ENCODE results near the gene UHMK1. TPM values are rescaled to one million over a fixed set of nuclear protein-coding genes. Genes with fewer than 3 reads are reported as not detected.
"Not testable (repeated sequence)": the region's sequence is repeated elsewhere in the genome, so short reads cannot be mapped to it uniquely, and the experiment has no call there.

UHMK1 gene, protein sequence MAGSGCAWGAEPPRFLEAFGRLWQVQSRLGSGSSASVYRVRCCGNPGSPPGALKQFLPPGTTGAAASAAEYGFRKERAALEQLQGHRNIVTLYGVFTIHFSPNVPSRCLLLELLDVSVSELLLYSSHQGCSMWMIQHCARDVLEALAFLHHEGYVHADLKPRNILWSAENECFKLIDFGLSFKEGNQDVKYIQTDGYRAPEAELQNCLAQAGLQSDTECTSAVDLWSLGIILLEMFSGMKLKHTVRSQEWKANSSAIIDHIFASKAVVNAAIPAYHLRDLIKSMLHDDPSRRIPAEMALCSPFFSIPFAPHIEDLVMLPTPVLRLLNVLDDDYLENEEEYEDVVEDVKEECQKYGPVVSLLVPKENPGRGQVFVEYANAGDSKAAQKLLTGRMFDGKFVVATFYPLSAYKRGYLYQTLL
- total RNA-seq (58.2 TPM), polyA plus RNA-seq (13.3 TPM)

DNA sequence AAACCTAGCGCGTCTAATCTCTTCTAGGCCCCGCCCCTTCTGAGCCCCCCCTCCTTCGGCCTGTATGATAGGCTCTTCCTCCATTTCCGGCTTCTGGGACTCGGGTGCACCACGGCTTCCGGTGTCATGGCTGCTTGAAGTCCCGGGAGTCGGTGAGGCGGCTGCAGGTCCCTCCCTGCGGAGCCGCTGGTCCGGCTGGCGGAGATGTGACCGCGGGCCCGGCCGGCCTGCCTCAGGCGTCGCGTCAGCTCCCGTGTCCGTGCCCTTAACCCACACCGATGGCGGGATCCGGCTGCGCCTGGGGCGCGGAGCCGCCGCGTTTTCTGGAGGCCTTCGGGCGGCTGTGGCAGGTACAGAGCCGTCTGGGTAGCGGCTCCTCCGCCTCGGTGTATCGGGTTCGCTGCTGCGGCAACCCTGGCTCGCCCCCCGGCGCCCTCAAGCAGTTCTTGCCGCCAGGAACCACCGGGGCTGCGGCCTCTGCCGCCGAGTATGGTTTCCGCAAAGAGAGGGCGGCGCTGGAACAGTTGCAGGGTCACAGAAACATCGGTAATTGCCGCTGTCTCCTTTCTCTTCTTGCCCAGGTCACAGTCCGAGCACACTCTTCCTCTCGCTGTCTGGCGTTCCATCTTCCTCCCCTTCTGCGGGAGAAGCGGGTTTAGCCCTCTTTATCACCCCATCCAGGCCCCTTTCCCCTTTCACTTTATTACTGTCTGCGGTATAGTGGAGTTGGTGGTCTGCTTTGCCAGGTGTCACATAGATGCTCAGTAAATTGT, at the start of gene UHMK1:
Gene UHMK1 (plus strand): TSS at position 96 of the 773 bp plus-strand sequence. CDS start 183 bp downstream, at position 279.
- Histone ChIP-seq H3K27ac (ENCODE audit: low read depth) (peak within 1 kb of the TSS; percentile 90), H3K4me3 (ENCODE audit: low read depth, low read length) (peak within 1 kb of the TSS; percentile 84), H3K4me1 (ENCODE audit: insufficient read depth) (no peaks in the 10 kb centered on the region), H3K36me3 (ENCODE audit: insufficient read depth) (peaks cover 1% of the 10 kb centered on the region)
- WGBS: under 1% methylated on average over 61 of the region's 61 CpGs
- peak; percentile 88 for DNase-seq (ENCODE audit: extremely low spot score)

DNA sequence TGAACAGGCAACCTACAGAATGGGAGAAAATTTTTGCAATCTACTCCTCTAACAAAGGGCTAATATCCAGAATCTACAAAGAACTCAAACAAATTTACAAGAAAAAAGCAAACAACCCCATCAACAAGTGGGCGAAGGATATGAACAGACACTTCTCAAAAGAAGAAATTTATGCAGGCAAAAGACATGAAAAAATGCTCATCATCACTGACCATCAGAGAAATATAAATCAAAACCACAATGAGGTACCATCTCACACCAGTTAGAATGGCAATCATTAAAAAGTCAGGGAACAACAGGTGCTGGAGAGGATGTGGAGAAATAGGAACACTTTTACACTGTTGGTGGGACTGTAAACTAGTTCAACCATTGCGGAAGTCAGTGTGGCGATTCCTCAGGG, 43.3 kb upstream of the UHMK1 start:
- DNase-seq (ENCODE audit: extremely low spot score); H3K4me1 ChIP-seq (ENCODE audit: insufficient read depth); H3K27ac ChIP-seq (ENCODE audit: low read depth); H3K36me3 ChIP-seq (ENCODE audit: insufficient read depth); H3K4me3 ChIP-seq (ENCODE audit: low read depth, low read length): not testable (repeated sequence)
- WGBS: 96% methylated on average over 1 of the region's 3 CpGs

DNA sequence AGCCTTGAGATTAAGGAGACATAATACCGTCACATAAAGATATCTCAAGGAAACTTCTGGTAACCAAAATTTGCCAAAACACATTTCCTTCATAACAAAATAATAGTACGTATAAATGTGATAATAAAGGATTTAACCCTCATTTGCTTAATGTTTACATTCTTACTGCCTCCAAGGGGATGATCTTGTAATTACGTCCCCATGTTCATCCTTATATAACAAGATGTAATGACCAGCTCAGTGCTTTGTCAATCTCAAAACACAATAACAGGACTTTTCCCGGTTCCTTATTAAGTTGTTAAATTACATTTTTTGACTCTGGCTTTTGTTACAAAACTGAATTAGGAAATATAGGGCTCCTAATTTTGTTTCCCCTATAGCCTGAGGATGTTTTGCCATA, 41.3 kb upstream of the UHMK1 start:
- Histone ChIP-seq H3K4me1 (ENCODE audit: insufficient read depth) (no peaks in the 10 kb centered on the region), H3K27ac (ENCODE audit: low read depth) (no peak overlapping the region), H3K4me3 (ENCODE audit: low read depth, low read length) (no peak overlapping the region), H3K36me3 (ENCODE audit: insufficient read depth) (no peaks in the 10 kb centered on the region)
- 85% methylated on average over 4 of the region's 4 CpGs for WGBS
- DNase-seq (ENCODE audit: extremely low spot score): no peak

DNA sequence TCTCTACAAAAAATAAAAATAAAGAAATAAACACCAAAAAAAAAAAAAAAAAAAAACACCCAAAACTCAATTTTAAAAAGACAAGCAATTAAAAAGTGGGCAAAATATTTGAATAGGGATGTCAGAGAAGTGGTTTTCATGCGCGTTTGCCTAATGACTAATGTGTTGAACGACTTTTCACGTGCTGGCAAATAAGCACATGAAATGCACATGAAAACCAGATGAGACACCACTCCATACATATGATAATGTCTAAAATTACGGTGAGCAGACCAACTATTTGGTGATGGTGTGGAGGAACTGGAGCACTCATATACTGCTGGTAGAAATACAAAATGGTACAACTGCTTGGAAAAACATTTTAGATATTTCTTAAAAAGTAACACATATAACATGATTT, 39.4 kb upstream of the UHMK1 start:
- H3K4me1 ChIP-seq (ENCODE audit: insufficient read depth): no peaks in the 10 kb centered on the region
- no peak overlapping the region for H3K4me3 ChIP-seq (ENCODE audit: low read depth, low read length)
- H3K36me3 ChIP-seq (ENCODE audit: insufficient read depth): no peaks in the 10 kb centered on the region
- H3K27ac ChIP-seq (ENCODE audit: low read depth): no peak overlapping the region
- no peak for DNase-seq (ENCODE audit: extremely low spot score)
- WGBS: 91% methylated on average over 5 of the region's 5 CpGs

DNA sequence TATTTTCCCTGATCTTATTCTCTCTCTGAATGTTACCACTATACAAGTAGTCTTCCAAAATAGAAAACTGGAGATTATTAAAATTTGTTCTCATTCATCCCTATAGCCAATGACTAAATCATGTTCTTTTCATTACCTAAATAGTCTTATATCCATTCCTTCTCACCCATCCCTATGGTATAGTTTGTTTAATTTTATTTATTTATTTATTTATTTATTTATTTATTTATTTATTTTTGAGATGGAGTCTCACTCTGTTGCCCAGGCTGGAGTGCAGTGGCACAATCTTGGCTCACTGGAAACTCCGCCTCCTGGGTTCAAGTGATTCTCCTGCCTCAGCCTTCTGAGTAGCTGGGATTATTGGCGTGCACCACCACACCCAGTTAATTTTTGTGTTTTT, 35.2 kb upstream of the UHMK1 start:
- H3K36me3 ChIP-seq (ENCODE audit: insufficient read depth); H3K4me1 ChIP-seq (ENCODE audit: insufficient read depth); H3K27ac ChIP-seq (ENCODE audit: low read depth); DNase-seq (ENCODE audit: extremely low spot score); H3K4me3 ChIP-seq (ENCODE audit: low read depth, low read length): not testable (repeated sequence)
- 97% methylated on average over 2 of the region's 2 CpGs for WGBS

DNA sequence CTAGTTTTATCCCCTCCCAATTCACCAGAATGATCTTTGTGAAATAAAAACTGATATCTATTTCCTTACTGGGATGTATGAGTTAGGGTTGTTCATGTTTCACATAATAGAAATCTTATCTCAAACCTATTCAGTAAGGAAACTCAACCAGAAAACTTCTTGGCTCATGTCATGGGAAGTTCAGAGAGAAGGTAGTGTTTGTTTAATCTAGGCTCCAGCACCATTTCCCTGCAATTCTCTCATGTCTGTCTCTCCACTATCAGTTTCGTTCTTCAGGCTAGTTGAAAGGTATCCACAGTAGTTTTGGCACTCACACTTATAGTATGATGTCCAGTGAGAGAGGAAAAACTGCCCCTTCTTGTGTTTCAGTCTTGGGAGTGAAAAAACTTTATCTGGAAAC, 34.6 kb upstream of the UHMK1 start:
- no peak overlapping the region for H3K27ac ChIP-seq (ENCODE audit: low read depth)
- 29% methylated on average over 1 of the region's 1 CpG for whole genome bisulfite sequencing
- H3K4me1 ChIP-seq (ENCODE audit: insufficient read depth): no peaks in the 10 kb centered on the region
- no peak overlapping the region for H3K4me3 ChIP-seq (ENCODE audit: low read depth, low read length)
- no peak for DNase-seq (ENCODE audit: extremely low spot score)
- H3K36me3 ChIP-seq (ENCODE audit: insufficient read depth): no peaks in the 10 kb centered on the region

DNA sequence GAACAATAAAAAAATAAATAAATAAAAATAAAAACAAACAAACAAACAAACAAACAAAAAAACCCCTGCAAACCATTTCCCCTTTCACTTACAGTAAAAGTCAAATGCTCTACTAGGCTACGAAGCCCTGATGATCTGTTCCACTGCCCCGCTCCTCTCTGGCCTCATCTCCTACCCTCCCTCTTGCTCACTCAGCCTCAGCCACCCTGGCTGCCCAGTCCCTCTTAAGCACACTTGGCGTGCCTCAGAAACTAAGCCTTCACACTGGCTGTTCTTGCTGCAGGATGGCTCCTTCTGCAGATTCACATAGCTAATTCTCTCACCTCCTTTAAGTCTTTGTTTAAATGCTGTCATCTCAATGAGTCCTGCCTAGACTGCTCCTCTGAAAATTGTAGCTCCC, 30.8 kb upstream of the UHMK1 start:
- 87% methylated on average over 3 of the region's 3 CpGs for WGBS
- Histone ChIP-seq H3K27ac (ENCODE audit: low read depth) (no peak overlapping the region), H3K36me3 (ENCODE audit: insufficient read depth) (no peaks in the 10 kb centered on the region), H3K4me3 (ENCODE audit: low read depth, low read length) (no peak overlapping the region), H3K4me1 (ENCODE audit: insufficient read depth) (no peaks in the 10 kb centered on the region)
- no peak for DNase-seq (ENCODE audit: extremely low spot score)

DNA sequence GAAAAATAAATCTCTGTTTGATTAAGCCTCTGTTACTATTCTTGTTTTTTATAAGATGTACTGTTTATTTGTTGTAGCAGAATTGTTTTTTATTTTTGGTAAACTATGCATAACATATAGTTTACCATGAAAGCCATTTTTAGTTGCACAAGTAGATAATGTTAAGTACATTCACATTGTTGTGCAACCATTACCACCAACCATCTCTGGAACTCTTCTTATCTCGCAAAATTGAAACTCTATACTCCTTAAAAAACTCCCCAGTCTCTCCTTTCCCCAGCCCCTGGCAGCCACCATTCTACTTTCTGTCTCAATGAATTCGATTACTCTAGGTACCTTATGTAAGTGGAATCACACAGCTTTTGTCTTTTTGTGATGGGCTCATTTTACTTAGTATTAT, 27.4 kb upstream of the UHMK1 start:
- 58% methylated on average over 2 of the region's 2 CpGs for WGBS
- no peak for DNase-seq (ENCODE audit: extremely low spot score)

DNA sequence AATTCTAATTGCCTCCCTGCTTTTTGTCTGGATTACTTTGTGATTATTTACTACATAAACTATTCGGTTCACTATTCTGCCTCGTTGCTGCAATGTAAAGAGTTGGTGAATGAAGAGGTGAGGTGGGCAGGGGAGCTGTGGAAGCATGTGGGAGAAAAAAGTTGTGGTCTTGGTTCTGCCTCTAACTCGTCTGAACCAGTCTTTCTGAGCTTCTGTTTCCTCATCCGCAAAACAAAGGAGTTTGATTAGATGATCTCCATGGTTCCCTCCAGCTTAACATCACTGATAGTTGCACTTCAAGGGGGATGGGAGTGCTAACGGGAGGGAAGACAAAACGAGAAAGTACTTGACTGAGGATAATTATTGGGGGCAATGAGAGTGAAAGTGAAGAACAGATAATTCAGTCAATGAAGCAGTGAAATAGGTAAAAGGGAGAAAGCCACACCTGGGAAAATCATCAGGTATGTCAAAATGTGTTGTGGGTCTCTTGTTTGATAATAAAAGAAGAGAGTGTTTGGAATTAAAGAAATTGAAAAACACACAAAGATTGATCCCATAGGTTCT, 26.2 kb upstream of the UHMK1 start:
- H3K4me3 ChIP-seq (ENCODE audit: low read depth, low read length): no peak overlapping the region
- H3K4me1 ChIP-seq (ENCODE audit: insufficient read depth): no peaks in the 10 kb centered on the region
- no peaks in the 10 kb centered on the region for H3K36me3 ChIP-seq (ENCODE audit: insufficient read depth)
- WGBS: 33% methylated on average over 6 of the region's 6 CpGs
- no peak for DNase-seq (ENCODE audit: extremely low spot score)
- no peak overlapping the region for H3K27ac ChIP-seq (ENCODE audit: low read depth)

More for the DNA sequence above, 27.4 kb upstream of the UHMK1 start:
- H3K4me1 ChIP-seq (ENCODE audit: insufficient read depth): no peaks in the 10 kb centered on the region
- H3K4me3 ChIP-seq (ENCODE audit: low read depth, low read length): no peak overlapping the region
- no peak overlapping the region for H3K27ac ChIP-seq (ENCODE audit: low read depth)
- no peaks in the 10 kb centered on the region for H3K36me3 ChIP-seq (ENCODE audit: insufficient read depth)

DNA sequence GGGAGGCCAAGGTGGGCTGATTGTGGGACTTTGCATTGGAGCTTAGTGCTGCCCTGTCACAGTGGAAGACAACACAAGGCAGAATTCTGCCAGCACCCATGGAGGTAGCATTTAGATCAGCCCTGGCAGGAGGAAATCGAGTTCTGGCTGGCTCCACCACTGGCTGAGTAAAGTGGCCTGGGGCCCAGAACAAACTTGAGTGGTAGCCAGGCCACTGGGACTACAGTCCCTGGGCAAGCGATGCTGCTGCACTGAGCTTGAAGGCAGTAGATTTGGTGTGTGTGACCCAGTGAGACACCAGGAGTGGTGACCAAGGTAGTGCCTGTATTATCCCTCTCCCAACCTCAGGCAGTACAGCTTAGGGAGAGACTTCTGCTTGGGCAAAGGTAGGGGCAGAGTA, 22.5 kb upstream of the UHMK1 start:
- Histone ChIP-seq H3K36me3 (ENCODE audit: insufficient read depth) (no peaks in the 10 kb centered on the region), H3K27ac (ENCODE audit: low read depth) (no peak overlapping the region), H3K4me1 (ENCODE audit: insufficient read depth) (no peaks in the 10 kb centered on the region), H3K4me3 (ENCODE audit: low read depth, low read length) (no peak overlapping the region)
- DNase-seq (ENCODE audit: extremely low spot score): no peak
- 80% methylated on average over 2 of the region's 2 CpGs for WGBS

DNA sequence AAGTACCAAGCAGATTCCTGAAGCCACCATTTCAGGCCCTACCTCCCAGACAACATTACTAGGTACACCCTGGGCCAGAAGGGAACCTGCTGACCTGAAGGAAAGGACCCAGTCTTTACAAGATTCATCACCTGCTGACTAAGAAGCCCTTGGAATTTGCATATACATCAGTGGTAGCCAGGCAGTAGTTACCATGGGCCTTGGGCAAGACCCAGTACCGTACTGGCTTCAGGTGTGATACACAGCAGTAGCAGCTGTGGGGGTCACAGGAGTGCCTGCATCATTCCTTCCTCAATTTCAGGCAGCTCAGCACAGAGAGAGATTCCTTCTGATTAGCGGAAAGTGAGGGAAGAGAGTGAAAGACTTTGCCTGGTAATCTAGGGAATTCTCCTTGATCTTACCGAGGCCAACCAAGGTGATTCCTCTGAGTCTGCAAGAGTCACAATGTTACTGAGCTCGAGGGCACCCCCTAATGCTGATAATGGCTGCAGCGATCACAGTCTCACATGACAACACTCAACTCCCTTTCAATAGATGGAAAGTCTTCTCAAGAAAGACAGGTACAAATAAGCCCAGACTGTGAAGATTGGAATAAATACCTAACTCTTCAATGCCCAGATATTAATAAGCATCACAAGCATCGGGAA, 22.0 kb upstream of the UHMK1 start:
- Histone ChIP-seq H3K27ac (ENCODE audit: low read depth) (no peak overlapping the region), H3K4me3 (ENCODE audit: low read depth, low read length) (no peak overlapping the region), H3K36me3 (ENCODE audit: insufficient read depth) (no peaks in the 10 kb centered on the region), H3K4me1 (ENCODE audit: insufficient read depth) (no peaks in the 10 kb centered on the region)
- 73% methylated on average over 6 of the region's 6 CpGs for WGBS
- DNase-seq (ENCODE audit: extremely low spot score): no peak

DNA sequence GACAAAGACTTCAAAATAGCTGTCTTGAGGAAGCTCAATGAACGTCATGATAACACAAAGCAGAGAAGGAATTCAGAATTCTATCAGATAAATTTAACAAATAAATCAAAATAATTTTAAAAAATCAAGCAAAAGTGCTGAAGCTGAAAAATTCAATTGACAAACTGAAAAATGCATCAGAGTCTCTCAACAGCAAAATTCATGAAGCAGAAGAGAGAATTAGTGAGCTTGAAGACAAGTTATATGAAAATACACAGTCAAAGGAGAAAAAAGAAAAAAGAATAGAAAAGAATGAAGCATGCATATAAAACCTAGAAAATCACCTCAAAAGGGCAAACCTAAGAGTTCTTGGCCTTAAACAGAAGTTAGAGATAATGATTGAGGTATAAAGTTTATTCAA, 21.0 kb upstream of the UHMK1 start:
- WGBS: 86% methylated on average over 1 of the region's 1 CpG
- no peak overlapping the region for H3K27ac ChIP-seq (ENCODE audit: low read depth)
- H3K36me3 ChIP-seq (ENCODE audit: insufficient read depth): no peaks in the 10 kb centered on the region
- no peak overlapping the region for H3K4me3 ChIP-seq (ENCODE audit: low read depth, low read length)
- no peak for DNase-seq (ENCODE audit: extremely low spot score)
- no peaks in the 10 kb centered on the region for H3K4me1 ChIP-seq (ENCODE audit: insufficient read depth)

DNA sequence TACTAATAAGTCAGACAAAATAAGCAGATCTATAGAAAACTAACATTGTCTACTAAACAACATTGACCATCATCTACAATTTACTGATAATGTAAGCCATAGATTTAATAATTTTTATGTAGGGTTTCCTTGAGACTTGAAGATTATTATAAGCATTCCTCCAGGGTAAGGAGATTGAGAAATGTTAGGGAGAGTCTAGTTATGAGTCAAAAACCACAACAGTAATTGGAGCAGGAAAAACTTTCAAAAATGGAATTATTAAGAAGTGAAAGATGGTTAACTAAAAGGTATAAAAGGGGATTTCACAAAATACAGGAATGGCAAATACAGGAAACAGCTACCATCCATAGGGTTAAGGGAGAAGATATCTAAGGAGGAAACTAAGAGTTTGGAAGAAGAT, 12.4 kb upstream of the UHMK1 start:
- Histone ChIP-seq H3K27ac (ENCODE audit: low read depth) (no peak overlapping the region), H3K36me3 (ENCODE audit: insufficient read depth) (no peaks in the 10 kb centered on the region), H3K4me3 (ENCODE audit: low read depth, low read length) (no peak overlapping the region), H3K4me1 (ENCODE audit: insufficient read depth) (no peaks in the 10 kb centered on the region)
- DNase-seq (ENCODE audit: extremely low spot score): no peak
